Retina (tissue), 1 donor: ENCODE measurements around the gene CASR.
A peak's percentile ranks its signal among the peaks of the same experiment; 100 is the strongest.

Experiments used
- DNase-seq: peaks from one replicate; pipeline ENCODE4 v3.0.0-alpha.2; 2016

The CASR gene

GRCh38 chr3:122310361-122310760 is 126.9 kb downstream of the CASR start:
- no peak for DNase-seq

GRCh38 chr3:122312826-122313225 is 129.4 kb downstream of the CASR start:
- DNase-seq, result no peak

- DNase-seq, result no peak
Observed at GRCh38 chr3:122313281-122313680, 129.8 kb downstream of the CASR start.

- no peak for DNase-seq
Observed at GRCh38 chr3:122314228-122314876, 130.9 kb downstream of the CASR start.

GRCh38 chr3:122315619-122316018 is 132.2 kb downstream of the CASR start:
- DNase-seq, result no peak

- no peak for DNase-seq
Observed at GRCh38 chr3:122316368-122316767, 132.9 kb downstream of the CASR start.

- no peak for DNase-seq
Observed at GRCh38 chr3:122318620-122319019, 135.2 kb downstream of the CASR start.

GRCh38 chr3:122322095-122323075 is 138.9 kb downstream of the CASR start:
- no peak for DNase-seq

GRCh38 chr3:122324871-122325323 is 141.4 kb downstream of the CASR start, which contains the start of gene CSTA:
TSS of gene CSTA (plus strand) at chr3:122325248. CDS start at chr3:122325293, 45 bp downstream.
- no peak for DNase-seq

GRCh38 chr3:122325769-122326168 is 142.3 kb downstream of the CASR start:
- no peak for DNase-seq

GRCh38 chr3:122331886-122332285 is 148.4 kb downstream of the CASR start:
- DNase-seq, result peak; percentile 3

GRCh38 chr3:122332551-122332950 is 149.1 kb downstream of the CASR start:
- DNase-seq, result no peak
